GM19455 (cell line): ENCODE measurements around the gene PRKD1.

ENCODE experiments used
- ATAC-seq: cut with Tn5 transposase; IDR thresholded peaks from one replicate; pipeline ENCODE4 v1.9.1; 2021; ENCODE audit not compliant: unreplicated experiment

PRKD1 gene

DNA sequence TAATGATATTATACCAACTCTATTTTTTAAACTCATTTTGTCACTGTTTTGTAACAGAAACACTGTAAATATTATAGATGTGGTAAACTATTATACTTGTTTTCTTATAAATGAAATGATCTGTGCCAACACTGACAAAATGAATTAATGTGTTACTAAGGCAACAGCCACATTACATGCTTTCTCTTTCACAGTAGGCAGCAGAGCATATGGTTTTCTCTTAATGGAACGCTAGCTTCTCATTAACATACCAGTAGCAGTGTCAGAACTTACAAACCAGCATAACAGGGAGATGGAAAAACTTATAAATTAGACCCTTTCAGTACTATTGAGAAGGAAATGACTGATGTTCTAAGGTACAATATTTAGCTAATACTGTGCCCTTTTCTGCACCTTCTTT lies 398.8 kb downstream of the PRKD1 start:
- no peak for ATAC-seq

DNA sequence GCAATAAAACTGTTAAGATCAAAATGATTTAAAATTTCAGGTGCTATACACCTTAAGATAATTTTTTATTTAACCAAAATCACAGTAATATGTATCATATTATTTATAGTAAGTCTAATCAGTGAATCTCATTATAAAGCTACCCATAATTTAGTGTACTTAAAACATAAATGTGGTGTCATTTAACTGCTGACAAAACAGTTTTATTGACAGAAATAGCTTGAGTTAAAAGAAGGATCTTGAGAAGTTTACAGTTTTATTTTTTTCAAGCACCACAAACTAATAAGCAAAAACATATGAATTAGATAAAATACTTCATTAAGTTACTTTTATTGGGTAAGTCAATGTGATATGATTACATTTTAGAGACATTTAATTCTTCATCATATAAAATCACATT lies 400.4 kb downstream of the PRKD1 start:
- no peak for ATAC-seq
